WTC11 (cell line): ENCODE results near the gene HINT3. TPM values are rescaled to one million over a fixed set of nuclear protein-coding genes. Genes with fewer than 3 reads are reported as not detected.

ENCODE experiments used
- CBFB ChIP-seq: sonication (generic); formaldehyde crosslinking; IDR thresholded peaks from 2 replicates; pipeline ENCODE4 v1.8.1; 2022; ENCODE audit warnings: mild to moderate bottlenecking, low read depth, missing genetic modification reagents
- CREM ChIP-seq: sonication (generic); formaldehyde crosslinking; IDR thresholded peaks from 2 replicates; pipeline ENCODE4 v1.8.1; 2022; ENCODE audit warnings: mild to moderate bottlenecking, missing genetic modification reagents, moderate library complexity
- ELF4 ChIP-seq: sonication (generic); formaldehyde crosslinking; IDR thresholded peaks from 2 replicates; pipeline ENCODE4 v1.8.1; 2022; ENCODE audit warnings: low read depth, mild to moderate bottlenecking, moderate library complexity, missing genetic modification reagents
- FOXK1 ChIP-seq: sonication (generic); formaldehyde crosslinking; IDR thresholded peaks from 2 replicates; pipeline ENCODE4 v1.8.0; 2022; ENCODE audit warnings: mild to moderate bottlenecking, moderate library complexity, missing genetic modification reagents
- FOXP1 ChIP-seq: sonication (generic); formaldehyde crosslinking; IDR thresholded peaks from 2 replicates; pipeline ENCODE4 v1.8.0; 2022; ENCODE audit warnings: missing genetic modification reagents, mild to moderate bottlenecking, moderate library complexity, borderline replicate concordance
- GTF2I ChIP-seq: fragments of 250-450 bp; sonication (Bioruptor Pico); conservative IDR thresholded peaks from 2 replicates; pipeline ENCODE4 v1.4.0; 2021; ENCODE audit warnings: mild to moderate bottlenecking
- IRF2 ChIP-seq: sonication (generic); formaldehyde crosslinking; IDR thresholded peaks from 2 replicates; pipeline ENCODE4 v1.8.0; 2022; ENCODE audit warnings: low read depth, missing genetic modification reagents, borderline replicate concordance
- MYBL2 ChIP-seq: sonication (generic); formaldehyde crosslinking; IDR thresholded peaks from 2 replicates; pipeline ENCODE4 v1.8.1; 2023; ENCODE audit warnings: mild to moderate bottlenecking, moderate library complexity, missing genetic modification reagents
- NR2C2 ChIP-seq: sonication (generic); formaldehyde crosslinking; IDR thresholded peaks from 2 replicates; pipeline ENCODE4 v1.8.0; 2022; ENCODE audit warnings: mild to moderate bottlenecking, missing genetic modification reagents
- NR3C1 ChIP-seq: sonication (generic); formaldehyde crosslinking; conservative IDR thresholded peaks from 2 replicates; pipeline ENCODE4 v1.8.1; 2023; ENCODE audit warnings: low read depth, mild to moderate bottlenecking, missing genetic modification reagents
- SMAD4 ChIP-seq: sonication (generic); formaldehyde crosslinking; IDR thresholded peaks from 2 replicates; pipeline ENCODE4 v1.8.0; 2022; ENCODE audit warnings: mild to moderate bottlenecking, missing genetic modification reagents
- SP1 ChIP-seq: sonication (generic); formaldehyde crosslinking; conservative IDR thresholded peaks from 2 replicates; pipeline ENCODE4 v1.8.1; 2022; ENCODE audit warnings: missing genetic modification reagents
- TEAD4 ChIP-seq: sonication (generic); formaldehyde crosslinking; IDR thresholded peaks from 2 replicates; pipeline ENCODE4 v1.8.0; 2022; ENCODE audit warnings: mild to moderate bottlenecking, missing genetic modification reagents
- ZNF263 ChIP-seq: sonication (generic); formaldehyde crosslinking; IDR thresholded peaks from 2 replicates; pipeline ENCODE4 v1.8.1; 2022; ENCODE audit warnings: low read depth, mild to moderate bottlenecking, moderate library complexity, missing genetic modification reagents
- total RNA-seq: library from RNA; stranded (reverse); gene quantifications from 3 replicates; pipeline ENCODE4 v1.2.3, GENCODE V29; 2021
- TF ChIP-seq, protein P1 (sequence below): fragments of 200-600 bp; IDR thresholded peaks from 2 replicates; pipeline ENCODE4 v1.8.0; 2022; ENCODE audit warnings: antibody characterized with exemption
- TF ChIP-seq, protein P2 (sequence below): sonication (generic); formaldehyde crosslinking; IDR thresholded peaks from 2 replicates; pipeline ENCODE4 v1.8.1; 2023; ENCODE audit warnings: mild to moderate bottlenecking, missing genetic modification reagents, moderate library complexity
- TF ChIP-seq, protein P3 (sequence below): sonication (generic); formaldehyde crosslinking; IDR thresholded peaks from 2 replicates; pipeline ENCODE4 v1.8.1; 2023; ENCODE audit warnings: mild to moderate bottlenecking, missing genetic modification reagents, borderline replicate concordance
- TF ChIP-seq, protein P4 (sequence below): sonication (generic); formaldehyde crosslinking; IDR thresholded peaks from 2 replicates; pipeline ENCODE4 v1.8.1; 2022; ENCODE audit warnings: mild to moderate bottlenecking, missing genetic modification reagents, moderate library complexity, borderline replicate concordance
- TF ChIP-seq, protein P5 (sequence below): fragments of 250-450 bp; sonication (Bioruptor Pico); IDR thresholded peaks from 2 replicates; pipeline ENCODE4 v1.9.0; 2021; ENCODE audit warnings: mild to moderate bottlenecking
- TF ChIP-seq, protein P6 (sequence below): sonication (generic); formaldehyde crosslinking; IDR thresholded peaks from 2 replicates; pipeline ENCODE4 v1.8.1; 2023; ENCODE audit warnings: mild to moderate bottlenecking, missing genetic modification reagents, moderate library complexity
- TF ChIP-seq, protein P7 (sequence below): sonication (generic); formaldehyde crosslinking; IDR thresholded peaks from 2 replicates; pipeline ENCODE4 v1.8.1; 2022; ENCODE audit warnings: mild to moderate bottlenecking, moderate library complexity, missing genetic modification reagents
- TF ChIP-seq, protein P8 (sequence below): fragments of 250-450 bp; sonication (Bioruptor Pico); IDR thresholded peaks from 2 replicates; pipeline ENCODE4 v1.9.0; 2021; ENCODE audit warnings: mild to moderate bottlenecking
- TF ChIP-seq, protein P9 (sequence below): sonication (generic); formaldehyde crosslinking; IDR thresholded peaks from 2 replicates; pipeline ENCODE4 v1.8.0; 2023; ENCODE audit warnings: missing genetic modification reagents

Gene HINT3
- total RNA-seq, 1 experiment from 2014 or later = 9.4 TPM

DNA sequence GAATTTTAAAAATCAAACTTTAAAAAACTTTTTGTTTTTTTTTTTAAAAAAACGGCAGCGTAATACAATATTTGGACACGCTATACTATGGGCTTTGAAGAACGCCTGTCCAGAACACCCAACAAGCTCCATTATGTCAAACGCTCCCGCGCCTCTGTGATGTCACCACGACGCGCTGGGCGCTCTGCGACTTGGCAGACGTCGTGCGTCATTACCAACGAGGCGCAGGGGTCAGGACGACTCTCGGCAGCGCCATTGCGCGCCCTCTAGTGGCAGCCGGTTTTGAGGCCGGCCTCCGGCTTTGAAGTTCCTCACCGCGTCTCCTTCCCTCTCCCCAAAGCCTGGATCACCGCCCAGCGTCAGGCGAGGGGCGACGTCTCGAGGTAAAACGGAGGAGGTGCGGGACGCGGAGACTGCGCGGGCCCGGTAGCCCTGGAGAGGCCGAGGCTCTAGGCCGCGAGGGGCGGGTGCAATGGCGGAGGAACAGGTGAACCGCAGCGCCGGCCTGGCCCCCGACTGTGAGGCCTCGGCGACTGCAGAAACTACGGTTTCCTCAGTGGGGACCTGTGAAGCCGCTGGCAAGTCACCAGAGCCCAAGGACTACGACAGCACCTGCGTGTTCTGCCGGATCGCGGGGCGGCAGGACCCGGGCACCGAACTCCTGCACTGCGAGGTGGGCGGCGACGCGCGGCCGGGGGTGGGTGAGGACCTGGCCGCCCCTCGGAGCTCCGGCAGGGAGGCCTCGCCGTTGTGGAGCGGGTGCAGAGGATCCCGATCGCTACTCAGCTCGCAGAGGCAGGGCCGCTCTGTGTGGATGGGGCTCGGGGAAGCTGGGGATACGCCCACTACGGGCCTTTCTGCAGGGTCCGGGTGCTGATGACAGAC lies at the start of gene HINT3 (continued):
- TF ChIP-seq, protein P1, sequence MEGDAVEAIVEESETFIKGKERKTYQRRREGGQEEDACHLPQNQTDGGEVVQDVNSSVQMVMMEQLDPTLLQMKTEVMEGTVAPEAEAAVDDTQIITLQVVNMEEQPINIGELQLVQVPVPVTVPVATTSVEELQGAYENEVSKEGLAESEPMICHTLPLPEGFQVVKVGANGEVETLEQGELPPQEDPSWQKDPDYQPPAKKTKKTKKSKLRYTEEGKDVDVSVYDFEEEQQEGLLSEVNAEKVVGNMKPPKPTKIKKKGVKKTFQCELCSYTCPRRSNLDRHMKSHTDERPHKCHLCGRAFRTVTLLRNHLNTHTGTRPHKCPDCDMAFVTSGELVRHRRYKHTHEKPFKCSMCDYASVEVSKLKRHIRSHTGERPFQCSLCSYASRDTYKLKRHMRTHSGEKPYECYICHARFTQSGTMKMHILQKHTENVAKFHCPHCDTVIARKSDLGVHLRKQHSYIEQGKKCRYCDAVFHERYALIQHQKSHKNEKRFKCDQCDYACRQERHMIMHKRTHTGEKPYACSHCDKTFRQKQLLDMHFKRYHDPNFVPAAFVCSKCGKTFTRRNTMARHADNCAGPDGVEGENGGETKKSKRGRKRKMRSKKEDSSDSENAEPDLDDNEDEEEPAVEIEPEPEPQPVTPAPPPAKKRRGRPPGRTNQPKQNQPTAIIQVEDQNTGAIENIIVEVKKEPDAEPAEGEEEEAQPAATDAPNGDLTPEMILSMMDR = peak; percentile 88
- TF ChIP-seq, protein P2, sequence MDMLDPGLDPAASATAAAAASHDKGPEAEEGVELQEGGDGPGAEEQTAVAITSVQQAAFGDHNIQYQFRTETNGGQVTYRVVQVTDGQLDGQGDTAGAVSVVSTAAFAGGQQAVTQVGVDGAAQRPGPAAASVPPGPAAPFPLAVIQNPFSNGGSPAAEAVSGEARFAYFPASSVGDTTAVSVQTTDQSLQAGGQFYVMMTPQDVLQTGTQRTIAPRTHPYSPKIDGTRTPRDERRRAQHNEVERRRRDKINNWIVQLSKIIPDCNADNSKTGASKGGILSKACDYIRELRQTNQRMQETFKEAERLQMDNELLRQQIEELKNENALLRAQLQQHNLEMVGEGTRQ = no peak
- TF ChIP-seq TEAD4 (no peak), SMAD4 (no peak), FOXP1 (peak; percentile 88; the same call in 1 of the 2 replicates), SP1 (CRISPR knock-in tag) (peak; percentile 81), IRF2 (CRISPR knock-in tag) (no peak), ELF4 (no peak), NR3C1 (CRISPR knock-in tag) (no peak), NR2C2 (no peak), FOXK1 (CRISPR knock-in tag) (peak; percentile 95), CBFB (CRISPR knock-in tag) (no peak), ZNF263 (CRISPR knock-in tag) (no peak; the same call in 1 of the 2 replicates), GTF2I (CRISPR knock-in tag) (no peak), CREM (CRISPR knock-in tag) (peak; percentile 97), MYBL2 (CRISPR knock-in tag) (peak; percentile 89; the same call in 1 of the 2 replicates)
- TF ChIP-seq, protein P3, sequence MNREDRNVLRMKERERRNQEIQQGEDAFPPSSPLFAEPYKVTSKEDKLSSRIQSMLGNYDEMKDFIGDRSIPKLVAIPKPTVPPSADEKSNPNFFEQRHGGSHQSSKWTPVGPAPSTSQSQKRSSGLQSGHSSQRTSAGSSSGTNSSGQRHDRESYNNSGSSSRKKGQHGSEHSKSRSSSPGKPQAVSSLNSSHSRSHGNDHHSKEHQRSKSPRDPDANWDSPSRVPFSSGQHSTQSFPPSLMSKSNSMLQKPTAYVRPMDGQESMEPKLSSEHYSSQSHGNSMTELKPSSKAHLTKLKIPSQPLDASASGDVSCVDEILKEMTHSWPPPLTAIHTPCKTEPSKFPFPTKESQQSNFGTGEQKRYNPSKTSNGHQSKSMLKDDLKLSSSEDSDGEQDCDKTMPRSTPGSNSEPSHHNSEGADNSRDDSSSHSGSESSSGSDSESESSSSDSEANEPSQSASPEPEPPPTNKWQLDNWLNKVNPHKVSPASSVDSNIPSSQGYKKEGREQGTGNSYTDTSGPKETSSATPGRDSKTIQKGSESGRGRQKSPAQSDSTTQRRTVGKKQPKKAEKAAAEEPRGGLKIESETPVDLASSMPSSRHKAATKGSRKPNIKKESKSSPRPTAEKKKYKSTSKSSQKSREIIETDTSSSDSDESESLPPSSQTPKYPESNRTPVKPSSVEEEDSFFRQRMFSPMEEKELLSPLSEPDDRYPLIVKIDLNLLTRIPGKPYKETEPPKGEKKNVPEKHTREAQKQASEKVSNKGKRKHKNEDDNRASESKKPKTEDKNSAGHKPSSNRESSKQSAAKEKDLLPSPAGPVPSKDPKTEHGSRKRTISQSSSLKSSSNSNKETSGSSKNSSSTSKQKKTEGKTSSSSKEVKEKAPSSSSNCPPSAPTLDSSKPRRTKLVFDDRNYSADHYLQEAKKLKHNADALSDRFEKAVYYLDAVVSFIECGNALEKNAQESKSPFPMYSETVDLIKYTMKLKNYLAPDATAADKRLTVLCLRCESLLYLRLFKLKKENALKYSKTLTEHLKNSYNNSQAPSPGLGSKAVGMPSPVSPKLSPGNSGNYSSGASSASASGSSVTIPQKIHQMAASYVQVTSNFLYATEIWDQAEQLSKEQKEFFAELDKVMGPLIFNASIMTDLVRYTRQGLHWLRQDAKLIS = peak; percentile 78; the same call in 1 of the 2 replicates
- TF ChIP-seq, protein P4, sequence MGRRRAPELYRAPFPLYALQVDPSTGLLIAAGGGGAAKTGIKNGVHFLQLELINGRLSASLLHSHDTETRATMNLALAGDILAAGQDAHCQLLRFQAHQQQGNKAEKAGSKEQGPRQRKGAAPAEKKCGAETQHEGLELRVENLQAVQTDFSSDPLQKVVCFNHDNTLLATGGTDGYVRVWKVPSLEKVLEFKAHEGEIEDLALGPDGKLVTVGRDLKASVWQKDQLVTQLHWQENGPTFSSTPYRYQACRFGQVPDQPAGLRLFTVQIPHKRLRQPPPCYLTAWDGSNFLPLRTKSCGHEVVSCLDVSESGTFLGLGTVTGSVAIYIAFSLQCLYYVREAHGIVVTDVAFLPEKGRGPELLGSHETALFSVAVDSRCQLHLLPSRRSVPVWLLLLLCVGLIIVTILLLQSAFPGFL (CRISPR knock-in tag) = no peak; the same call in 1 of the 2 replicates
- TF ChIP-seq, protein P5, sequence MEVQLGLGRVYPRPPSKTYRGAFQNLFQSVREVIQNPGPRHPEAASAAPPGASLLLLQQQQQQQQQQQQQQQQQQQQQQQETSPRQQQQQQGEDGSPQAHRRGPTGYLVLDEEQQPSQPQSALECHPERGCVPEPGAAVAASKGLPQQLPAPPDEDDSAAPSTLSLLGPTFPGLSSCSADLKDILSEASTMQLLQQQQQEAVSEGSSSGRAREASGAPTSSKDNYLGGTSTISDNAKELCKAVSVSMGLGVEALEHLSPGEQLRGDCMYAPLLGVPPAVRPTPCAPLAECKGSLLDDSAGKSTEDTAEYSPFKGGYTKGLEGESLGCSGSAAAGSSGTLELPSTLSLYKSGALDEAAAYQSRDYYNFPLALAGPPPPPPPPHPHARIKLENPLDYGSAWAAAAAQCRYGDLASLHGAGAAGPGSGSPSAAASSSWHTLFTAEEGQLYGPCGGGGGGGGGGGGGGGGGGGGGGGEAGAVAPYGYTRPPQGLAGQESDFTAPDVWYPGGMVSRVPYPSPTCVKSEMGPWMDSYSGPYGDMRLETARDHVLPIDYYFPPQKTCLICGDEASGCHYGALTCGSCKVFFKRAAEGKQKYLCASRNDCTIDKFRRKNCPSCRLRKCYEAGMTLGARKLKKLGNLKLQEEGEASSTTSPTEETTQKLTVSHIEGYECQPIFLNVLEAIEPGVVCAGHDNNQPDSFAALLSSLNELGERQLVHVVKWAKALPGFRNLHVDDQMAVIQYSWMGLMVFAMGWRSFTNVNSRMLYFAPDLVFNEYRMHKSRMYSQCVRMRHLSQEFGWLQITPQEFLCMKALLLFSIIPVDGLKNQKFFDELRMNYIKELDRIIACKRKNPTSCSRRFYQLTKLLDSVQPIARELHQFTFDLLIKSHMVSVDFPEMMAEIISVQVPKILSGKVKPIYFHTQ (CRISPR knock-in tag) = no peak
- TF ChIP-seq, protein P6, sequence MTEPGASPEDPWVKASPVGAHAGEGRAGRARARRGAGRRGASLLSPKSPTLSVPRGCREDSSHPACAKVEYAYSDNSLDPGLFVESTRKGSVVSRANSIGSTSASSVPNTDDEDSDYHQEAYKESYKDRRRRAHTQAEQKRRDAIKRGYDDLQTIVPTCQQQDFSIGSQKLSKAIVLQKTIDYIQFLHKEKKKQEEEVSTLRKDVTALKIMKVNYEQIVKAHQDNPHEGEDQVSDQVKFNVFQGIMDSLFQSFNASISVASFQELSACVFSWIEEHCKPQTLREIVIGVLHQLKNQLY = 0 out of 2 replicates have a peak, but pooled peaks have one; percentile 25
- TF ChIP-seq, protein P7, sequence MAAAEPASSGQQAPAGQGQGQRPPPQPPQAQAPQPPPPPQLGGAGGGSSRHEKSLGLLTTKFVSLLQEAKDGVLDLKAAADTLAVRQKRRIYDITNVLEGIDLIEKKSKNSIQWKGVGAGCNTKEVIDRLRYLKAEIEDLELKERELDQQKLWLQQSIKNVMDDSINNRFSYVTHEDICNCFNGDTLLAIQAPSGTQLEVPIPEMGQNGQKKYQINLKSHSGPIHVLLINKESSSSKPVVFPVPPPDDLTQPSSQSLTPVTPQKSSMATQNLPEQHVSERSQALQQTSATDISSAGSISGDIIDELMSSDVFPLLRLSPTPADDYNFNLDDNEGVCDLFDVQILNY (CRISPR knock-in tag) = peak; percentile 86; the same call in 1 of the 2 replicates
- TF ChIP-seq, protein P8, sequence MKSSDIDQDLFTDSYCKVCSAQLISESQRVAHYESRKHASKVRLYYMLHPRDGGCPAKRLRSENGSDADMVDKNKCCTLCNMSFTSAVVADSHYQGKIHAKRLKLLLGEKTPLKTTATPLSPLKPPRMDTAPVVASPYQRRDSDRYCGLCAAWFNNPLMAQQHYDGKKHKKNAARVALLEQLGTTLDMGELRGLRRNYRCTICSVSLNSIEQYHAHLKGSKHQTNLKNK = no peak
- TF ChIP-seq, protein P9, sequence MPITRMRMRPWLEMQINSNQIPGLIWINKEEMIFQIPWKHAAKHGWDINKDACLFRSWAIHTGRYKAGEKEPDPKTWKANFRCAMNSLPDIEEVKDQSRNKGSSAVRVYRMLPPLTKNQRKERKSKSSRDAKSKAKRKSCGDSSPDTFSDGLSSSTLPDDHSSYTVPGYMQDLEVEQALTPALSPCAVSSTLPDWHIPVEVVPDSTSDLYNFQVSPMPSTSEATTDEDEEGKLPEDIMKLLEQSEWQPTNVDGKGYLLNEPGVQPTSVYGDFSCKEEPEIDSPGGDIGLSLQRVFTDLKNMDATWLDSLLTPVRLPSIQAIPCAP (CRISPR knock-in tag) = no peak
